GM21737 (cell line): ENCODE measurements around the gene ATG7.

Experiments used
- ATAC-seq: cut with Tn5 transposase; IDR thresholded peaks from one replicate; pipeline ENCODE4 v1.9.1; 2021; ENCODE audit warnings: mild to moderate bottlenecking, moderate library complexity; ENCODE audit not compliant: unreplicated experiment

The ATG7 gene

GRCh38 chr3:11350374-11350773 is 78.2 kb downstream of the ATG7 start:
- no peak for ATAC-seq

GRCh38 chr3:11351451-11351850 is 79.3 kb downstream of the ATG7 start:
- ATAC-seq: no peak

GRCh38 chr3:11356269-11356668 is 84.1 kb downstream of the ATG7 start:
- ATAC-seq: no peak

- no peak for ATAC-seq
Measured at GRCh38 chr3:11362600-11362999, 90.4 kb downstream of the ATG7 start.

- no peak for ATAC-seq
Measured at GRCh38 chr3:11363715-11364114, 91.5 kb downstream of the ATG7 start.

GRCh38 chr3:11364181-11364580 is 92.0 kb downstream of the ATG7 start:
- no peak for ATAC-seq

- ATAC-seq: no peak
Measured at GRCh38 chr3:11367143-11367693, 95.0 kb downstream of the ATG7 start.

- no peak for ATAC-seq
Measured at GRCh38 chr3:11370191-11370590, 98.0 kb downstream of the ATG7 start.

- no peak for ATAC-seq
Measured at GRCh38 chr3:11370966-11371365, 98.8 kb downstream of the ATG7 start.

- ATAC-seq: no peak
Measured at GRCh38 chr3:11371747-11372146, 99.5 kb downstream of the ATG7 start.

GRCh38 chr3:11373235-11373634 is 101.0 kb downstream of the ATG7 start:
- ATAC-seq: no peak

- ATAC-seq: no peak
Measured at GRCh38 chr3:11373654-11374053, 101.5 kb downstream of the ATG7 start.

- no peak for ATAC-seq
Measured at GRCh38 chr3:11375333-11376088, 103.3 kb downstream of the ATG7 start.

GRCh38 chr3:11377719-11378118 is 105.5 kb downstream of the ATG7 start:
- no peak for ATAC-seq

GRCh38 chr3:11379238-11379823 is 107.1 kb downstream of the ATG7 start:
- no peak for ATAC-seq

- ATAC-seq: no peak
Measured at GRCh38 chr3:11379824-11380701, 107.9 kb downstream of the ATG7 start.

GRCh38 chr3:11381141-11381540 is 108.9 kb downstream of the ATG7 start:
- ATAC-seq: no peak

- ATAC-seq: no peak
Measured at GRCh38 chr3:11381563-11381962, 109.4 kb downstream of the ATG7 start.

GRCh38 chr3:11382146-11382745 is 110.0 kb downstream of the ATG7 start:
- no peak for ATAC-seq

- ATAC-seq: no peak
Measured at GRCh38 chr3:11384074-11384473, 111.9 kb downstream of the ATG7 start.

- no peak for ATAC-seq
Measured at GRCh38 chr3:11385326-11385725, 113.1 kb downstream of the ATG7 start.
